Body of pancreas (tissue), 4 donors: Measurements from ENCODE around the gene MIF4GD.

Source experiments
- POLR2A ChIP-seq, 3 donors: fragments of 450-650 bp; IDR thresholded peaks; one replicate each; pipeline ENCODE4 v1.6.1; 2016; ENCODE audit warnings: antibody characterized with exemption in 3 of 3, mild to moderate bottlenecking in 2 of 3
- TF ChIP-seq, protein P1 (sequence below), 7 experiments: fragments of 450-650 bp in 4 of 7; fragments of 200-600 bp in 3 of 7; sonication (generic) in 3 of 7; IDR thresholded peaks; one replicate each; pipeline ENCODE4 v1.5.1; 2016 to 2019; ENCODE audit warnings: antibody characterized with exemption in 7 of 7

DNA sequence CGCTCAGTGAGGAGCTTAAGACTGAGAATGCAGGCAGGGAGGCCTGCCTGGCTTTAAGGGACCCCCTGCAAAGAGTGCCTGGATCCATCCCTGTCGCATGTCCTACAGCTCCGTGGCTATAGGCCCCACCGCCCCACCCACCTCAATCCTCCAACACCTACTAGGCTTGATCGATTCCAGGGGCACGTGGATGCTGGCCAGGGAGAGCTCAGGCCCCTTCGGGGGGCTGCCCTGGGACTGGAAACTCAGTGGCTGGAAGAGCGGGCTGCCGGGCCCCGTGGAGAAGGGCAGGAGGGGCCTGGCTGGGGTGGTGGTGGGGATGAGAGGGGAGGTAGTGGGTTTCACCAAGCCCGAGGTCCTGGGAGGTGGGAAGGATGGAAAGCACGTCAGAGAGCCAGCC lies 31.8 kb downstream of the MIF4GD start:
- TF ChIP-seq, protein P1, sequence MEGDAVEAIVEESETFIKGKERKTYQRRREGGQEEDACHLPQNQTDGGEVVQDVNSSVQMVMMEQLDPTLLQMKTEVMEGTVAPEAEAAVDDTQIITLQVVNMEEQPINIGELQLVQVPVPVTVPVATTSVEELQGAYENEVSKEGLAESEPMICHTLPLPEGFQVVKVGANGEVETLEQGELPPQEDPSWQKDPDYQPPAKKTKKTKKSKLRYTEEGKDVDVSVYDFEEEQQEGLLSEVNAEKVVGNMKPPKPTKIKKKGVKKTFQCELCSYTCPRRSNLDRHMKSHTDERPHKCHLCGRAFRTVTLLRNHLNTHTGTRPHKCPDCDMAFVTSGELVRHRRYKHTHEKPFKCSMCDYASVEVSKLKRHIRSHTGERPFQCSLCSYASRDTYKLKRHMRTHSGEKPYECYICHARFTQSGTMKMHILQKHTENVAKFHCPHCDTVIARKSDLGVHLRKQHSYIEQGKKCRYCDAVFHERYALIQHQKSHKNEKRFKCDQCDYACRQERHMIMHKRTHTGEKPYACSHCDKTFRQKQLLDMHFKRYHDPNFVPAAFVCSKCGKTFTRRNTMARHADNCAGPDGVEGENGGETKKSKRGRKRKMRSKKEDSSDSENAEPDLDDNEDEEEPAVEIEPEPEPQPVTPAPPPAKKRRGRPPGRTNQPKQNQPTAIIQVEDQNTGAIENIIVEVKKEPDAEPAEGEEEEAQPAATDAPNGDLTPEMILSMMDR (IDR thresholded peaks at IDR 0.05), result no peak
- no peak for TF ChIP-seq POLR2A (IDR thresholded peaks at IDR 0.05)
